OCI-LY7 (cell line): Measurements from ENCODE around the gene MARCO. TPM values are rescaled to one million over a fixed set of nuclear protein-coding genes. Genes with fewer than 3 reads are reported as not detected.

Source experiments
- BruUV-seq: library from RNA; stranded (reverse); fragments of 400-500 nt; replicated peaks from 2 replicates; lab custom pipeline; 2021; lab: Mats Ljungman, UMichigan
- CTCF ChIA-PET: fragments of 300-600 bp; sonication (Branson Sonifier 250); formaldehyde crosslinking; loops from one replicate; lab custom pipeline; 2022; ENCODE audit warnings: antibody characterized with exemption; ENCODE audit not compliant: unreplicated experiment; lab: Charles Lee
- POLR2A ChIA-PET: fragments of 300-600 bp; sonication (Branson Sonifier 250); formaldehyde crosslinking; loops from one replicate; lab custom pipeline; 2022; ENCODE audit warnings: antibody characterized with exemption; lab: Charles Lee
- DNase-seq: peaks from one replicate; pipeline ENCODE4 v3.0.0-alpha.2; 2015; ENCODE audit warnings: low spot score
- H2AFZ ChIP-seq: fragments of 200-600 bp; sonication (generic), shearing (Covaris generic); 2 replicates; pipeline ENCODE4 v1.6.1; 2014; ENCODE audit warnings: mild to moderate bottlenecking, antibody characterized with exemption, low read length, moderate library complexity
- H3K27ac ChIP-seq: fragments of 200-600 bp; sonication (generic); 2 replicates; pipeline ENCODE4 v1.5.1; 2014; ENCODE audit warnings: mixed run types, low read depth, mild to moderate bottlenecking, moderate library complexity, low read length, inconsistent platforms; ENCODE audit not compliant: poor library complexity, severe bottlenecking
- H3K36me3 ChIP-seq: fragments of 200-600 bp; sonication (generic); 2 replicates; pipeline ENCODE4 v1.6.1; 2014; ENCODE audit warnings: mild to moderate bottlenecking, antibody characterized with exemption, low read length, moderate library complexity, mixed read lengths; ENCODE audit not compliant: insufficient read depth
- H3K4me1 ChIP-seq: fragments of 200-600 bp; sonication (generic); 2 replicates; pipeline ENCODE4 v1.5.1; 2014; ENCODE audit warnings: mild to moderate bottlenecking, low read length; ENCODE audit not compliant: insufficient read depth, poor library complexity, severe bottlenecking
- H3K4me2 ChIP-seq: fragments of 200-600 bp; sonication (generic); 2 replicates; pipeline ENCODE4 v1.6.1; 2014; ENCODE audit warnings: mild to moderate bottlenecking, low read length
- H3K4me3 ChIP-seq: fragments of 200-600 bp; sonication (generic); 2 replicates; pipeline ENCODE4 v1.5.1; 2014; ENCODE audit warnings: mild to moderate bottlenecking, low read depth, low read length; ENCODE audit not compliant: poor library complexity, severe bottlenecking
- H3K79me2 ChIP-seq: fragments of 200-600 bp; sonication (generic); 2 replicates; pipeline ENCODE4 v1.6.1; 2016; ENCODE audit warnings: low read depth, mild to moderate bottlenecking, low read length, moderate library complexity, mixed read lengths; ENCODE audit not compliant: insufficient read depth
- H3K9me2 ChIP-seq: fragments of 200-600 bp; sonication (generic); 2 replicates; pipeline ENCODE4 v1.6.1; 2016; ENCODE audit warnings: mild to moderate bottlenecking, low read length, mixed read lengths; ENCODE audit not compliant: insufficient read depth
- H3K9me3 ChIP-seq: fragments of 200-600 bp; sonication (generic); 2 replicates; pipeline ENCODE4 v1.6.1; 2014; ENCODE audit warnings: mild to moderate bottlenecking, mixed run types, low read length, mixed read lengths
- H4K20me1 ChIP-seq: fragments of 200-600 bp; sonication (generic); 2 replicates; pipeline ENCODE4 v1.6.1; 2014; ENCODE audit warnings: mild to moderate bottlenecking, antibody characterized with exemption, low read length, moderate library complexity, mixed read lengths; ENCODE audit not compliant: insufficient read depth
- CTCF ChIP-seq: fragments of 200-600 bp; sonication (generic); conservative IDR thresholded peaks from 2 replicates; pipeline ENCODE4 v1.5.1; 2014; ENCODE audit warnings: mild to moderate bottlenecking, antibody characterized with exemption, low read length, moderate library complexity, mixed read lengths
- EZH2phosphoT487 ChIP-seq: fragments of 200-600 bp; sonication (generic); IDR thresholded peaks from 2 replicates; pipeline ENCODE4 v1.6.1; 2018; ENCODE audit warnings: low read depth, borderline replicate concordance, mild to moderate bottlenecking, mixed run types, antibody characterized with exemption, low read length, moderate library complexity, mixed read lengths
- intact Hi-C: fragments of 100-400 bp; cut with micrococcal nuclease; formaldehyde crosslinking; loops from one replicate; pipeline ENCODE4 v1.10.0; 2022; ENCODE audit not compliant: unreplicated experiment
- total RNA-seq, 2 experiments: library from RNA; depleted of rRNA in 1 of 2; stranded (reverse); fragments of >200 nt in 1 of 2; shearing (Covaris generic) in 1 of 2; gene quantifications; 2 replicates each; pipeline ENCODE4 v1.2.3, GENCODE V29; 2014 to 2022

MARCO gene
- total RNA-seq, 2 experiments from 2014 or later = not detected

- Histone ChIP-seq H3K4me1 (no peaks in the 10 kb centered on the region), H3K27ac (no peak overlapping the region), H3K4me2 (no peak overlapping the region), H3K9me2 (no peaks in the 10 kb centered on the region), H3K79me2 (no peaks in the 10 kb centered on the region), H3K36me3 (no peaks in the 10 kb centered on the region), H4K20me1 (no peaks in the 10 kb centered on the region), H2AFZ (no peak overlapping the region), H3K9me3 (no peaks in the 10 kb centered on the region), H3K4me3 (no peak overlapping the region)
- ChIA-PET CTCF (no interaction called here), POLR2A (no interaction called here)
- BruUV-seq = no TSS peak
- DNase-seq = no peak
- TF ChIP-seq CTCF (no peak), EZH2phosphoT487 (no peak)
- intact Hi-C loops = no loop called here
Observed at GRCh38 chr2:118907759-118908158, 34.2 kb upstream of the MARCO start.

DNA sequence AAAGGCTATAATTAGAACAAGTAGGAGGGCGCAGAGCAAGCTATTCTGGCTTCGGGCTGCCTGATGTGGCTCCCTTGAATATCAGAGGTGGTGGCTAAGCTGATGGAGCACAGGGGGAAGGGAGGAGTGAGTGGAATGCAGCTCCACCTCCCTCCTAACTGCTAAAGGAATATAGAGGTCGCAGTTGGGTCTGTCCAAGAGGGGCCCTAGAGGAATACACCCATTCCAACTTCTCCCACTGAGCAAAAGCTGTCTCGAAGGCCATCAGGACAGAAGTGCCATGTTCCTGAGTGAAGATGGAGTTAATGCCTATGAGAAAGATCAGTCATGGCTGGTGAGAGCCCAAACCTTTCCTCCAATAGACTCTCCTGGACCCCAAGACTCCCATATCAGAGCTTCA is 32.8 kb upstream of the MARCO start:
- BruUV-seq = no TSS peak
- H3K36me3 ChIP-seq = no peaks in the 10 kb centered on the region
- no peaks in the 10 kb centered on the region for H3K79me2 ChIP-seq
- no peak for TF ChIP-seq CTCF
- TF ChIP-seq EZH2phosphoT487 = no peak
- CTCF ChIA-PET = no interaction called here
- H3K9me2 ChIP-seq = no peaks in the 10 kb centered on the region
- no peak overlapping the region for H3K27ac ChIP-seq
- no peaks in the 10 kb centered on the region for H3K4me1 ChIP-seq
- H3K9me3 ChIP-seq = no peaks in the 10 kb centered on the region
- H3K4me3 ChIP-seq = no peak overlapping the region
- intact Hi-C loops = no loop called here
- POLR2A ChIA-PET = no interaction called here
- no peak overlapping the region for H3K4me2 ChIP-seq
- H4K20me1 ChIP-seq = no peaks in the 10 kb centered on the region
- DNase-seq = no peak
- H2AFZ ChIP-seq = no peak overlapping the region

DNA sequence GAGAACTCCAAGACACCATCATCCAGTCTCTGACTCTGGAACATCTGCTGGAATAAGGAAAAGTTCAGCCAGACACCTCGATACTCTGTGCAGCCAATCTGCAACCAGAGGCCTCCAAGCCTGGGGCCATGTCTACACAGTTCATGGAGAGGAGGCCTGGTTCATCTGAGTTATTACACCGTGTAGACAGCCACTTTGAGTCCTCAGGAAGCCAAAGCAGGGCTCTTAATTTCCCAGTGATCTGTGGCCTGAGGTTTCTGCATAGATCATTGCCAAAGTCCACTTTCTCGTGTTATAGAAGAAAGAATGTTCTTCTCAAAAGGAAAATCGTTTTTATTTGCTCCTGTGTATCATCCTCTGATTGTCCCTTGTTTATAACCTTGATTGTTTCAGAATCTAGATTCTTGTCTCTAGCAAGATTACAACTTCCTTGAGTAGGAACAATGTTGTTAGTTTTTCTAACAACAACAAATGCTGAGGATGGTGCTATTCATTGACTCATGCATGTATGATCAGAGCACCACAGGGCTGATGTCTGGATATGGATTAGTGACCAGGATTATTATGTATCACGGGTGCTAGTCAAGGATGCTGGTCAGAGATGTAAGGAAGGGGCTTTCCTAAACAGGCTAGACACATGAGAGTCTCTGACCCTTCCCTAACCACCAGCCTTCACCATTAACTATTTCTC is 30.7 kb upstream of the MARCO start:
- no TSS peak for BruUV-seq
- ChIA-PET POLR2A (no interaction called here), CTCF (no interaction called here)
- intact Hi-C loops = no loop called here
- Histone ChIP-seq H3K79me2 (no peaks in the 10 kb centered on the region), H3K4me3 (no peak overlapping the region), H3K9me3 (no peaks in the 10 kb centered on the region), H3K4me1 (no peaks in the 10 kb centered on the region), H3K4me2 (no peak overlapping the region), H3K27ac (no peak overlapping the region), H3K9me2 (no peaks in the 10 kb centered on the region), H2AFZ (no peak overlapping the region), H4K20me1 (no peaks in the 10 kb centered on the region), H3K36me3 (no peaks in the 10 kb centered on the region)
- TF ChIP-seq EZH2phosphoT487 = no peak
- TF ChIP-seq CTCF = no peak
- DNase-seq = no peak
